Inflammatory macrophage (primary cell): ENCODE data around the gene BCAS4.
"Not testable (repeated sequence)": the region's sequence is repeated elsewhere in the genome, so short reads cannot be mapped to it uniquely, and the experiment has no call there.

ENCODE experiments used
- DNase-seq, 2 donors: peaks; one replicate each; pipeline ENCODE4 v3.0.0-alpha.2; 2020 to 2022

The BCAS4 gene

GRCh38 chr20:50799176-50799889 is 4.5 kb downstream of the BCAS4 start:
- DNase-seq: no peak

DNA sequence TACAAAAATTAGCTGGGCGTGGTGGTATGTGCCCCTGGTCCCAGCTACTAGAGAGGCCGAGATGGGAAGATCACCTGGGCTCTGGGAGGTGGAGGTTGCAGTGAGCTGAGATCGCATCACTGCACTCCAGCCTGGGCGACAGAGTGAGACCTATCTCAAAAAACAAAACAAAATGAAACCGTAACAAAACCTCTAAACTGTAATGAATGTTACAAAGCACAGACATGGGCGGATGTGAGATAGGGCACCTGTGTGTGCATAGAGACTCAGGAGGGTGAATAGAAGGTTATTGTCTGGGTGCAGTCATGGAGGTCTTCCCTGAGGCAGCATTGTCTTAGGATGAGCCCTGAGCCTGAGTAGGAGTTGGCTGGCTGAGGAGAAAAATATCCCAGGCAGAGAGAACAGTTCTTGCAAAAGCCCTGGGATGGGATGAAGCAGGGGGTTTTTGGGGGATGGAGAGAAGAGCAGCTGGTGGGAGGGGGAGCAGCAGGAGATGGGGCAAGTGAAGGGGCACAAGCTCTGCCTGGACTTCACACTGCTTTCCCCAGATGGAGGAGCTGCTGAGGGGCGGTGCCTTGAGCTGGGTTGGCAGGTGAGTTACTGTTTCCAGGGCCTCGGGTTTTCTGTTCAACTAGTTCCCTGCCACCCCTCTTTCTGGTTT is 5.2 kb downstream of the BCAS4 start:
- no peak for DNase-seq

DNA sequence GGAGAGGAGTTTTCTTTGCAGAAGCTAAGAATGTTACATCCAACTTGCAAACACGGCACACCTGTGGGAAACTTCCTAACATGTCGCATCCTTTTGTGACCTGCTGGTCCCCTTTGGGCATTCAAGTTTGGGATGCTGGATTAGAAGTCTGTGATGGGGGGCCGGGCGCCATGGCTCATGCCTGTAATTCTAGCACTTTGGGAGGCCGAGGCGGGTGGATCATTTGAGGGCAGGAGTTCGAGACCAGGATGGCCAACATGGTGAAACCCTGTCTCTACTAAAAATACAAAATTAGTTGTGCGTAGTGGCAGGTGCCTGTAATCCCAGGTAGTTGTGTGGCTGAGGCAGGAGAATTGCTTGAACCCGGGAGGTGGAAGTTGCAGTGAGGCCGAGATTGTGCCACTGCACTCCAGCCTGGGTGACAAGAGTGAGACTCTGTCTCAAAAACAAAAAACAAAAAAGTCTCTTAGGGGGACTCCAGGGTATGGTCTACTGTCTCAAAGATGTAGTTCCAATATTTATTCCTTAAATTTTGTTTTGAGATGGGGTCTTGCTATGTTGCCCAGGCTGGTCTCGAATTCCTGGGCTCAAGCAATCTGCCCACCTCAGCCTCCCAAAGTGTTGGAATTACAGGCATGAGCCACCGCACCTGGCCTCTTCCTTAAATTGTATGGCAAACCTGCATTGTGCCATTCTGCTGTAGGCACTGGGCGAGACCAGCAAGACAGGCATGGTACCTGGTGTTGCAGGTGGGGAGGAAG is 6.3 kb downstream of the BCAS4 start:
- DNase-seq: not testable (repeated sequence)

GRCh38 chr20:50801747-50802125 is 6.9 kb downstream of the BCAS4 start:
- DNase-seq: no peak

DNA sequence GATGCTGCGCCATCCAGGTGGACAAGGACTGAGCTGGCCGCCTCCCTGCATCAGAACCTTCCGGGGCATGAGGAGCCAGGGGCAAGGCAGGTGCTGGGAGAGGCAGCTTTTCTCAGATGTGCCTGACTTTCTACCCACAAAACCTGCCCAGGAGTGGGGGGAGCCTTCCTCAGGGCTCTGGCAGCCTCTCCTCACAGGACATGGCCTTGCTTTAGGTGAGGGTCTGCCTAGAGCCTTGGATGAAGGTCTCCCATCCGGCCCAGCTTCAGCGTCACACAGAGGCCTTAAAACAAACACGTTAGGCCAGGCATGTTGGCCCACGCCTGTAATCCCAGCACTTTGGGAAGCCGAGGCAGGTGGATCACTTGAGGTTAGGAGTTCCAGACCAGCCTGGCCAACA is 7.4 kb downstream of the BCAS4 start:
- DNase-seq: no peak

DNA sequence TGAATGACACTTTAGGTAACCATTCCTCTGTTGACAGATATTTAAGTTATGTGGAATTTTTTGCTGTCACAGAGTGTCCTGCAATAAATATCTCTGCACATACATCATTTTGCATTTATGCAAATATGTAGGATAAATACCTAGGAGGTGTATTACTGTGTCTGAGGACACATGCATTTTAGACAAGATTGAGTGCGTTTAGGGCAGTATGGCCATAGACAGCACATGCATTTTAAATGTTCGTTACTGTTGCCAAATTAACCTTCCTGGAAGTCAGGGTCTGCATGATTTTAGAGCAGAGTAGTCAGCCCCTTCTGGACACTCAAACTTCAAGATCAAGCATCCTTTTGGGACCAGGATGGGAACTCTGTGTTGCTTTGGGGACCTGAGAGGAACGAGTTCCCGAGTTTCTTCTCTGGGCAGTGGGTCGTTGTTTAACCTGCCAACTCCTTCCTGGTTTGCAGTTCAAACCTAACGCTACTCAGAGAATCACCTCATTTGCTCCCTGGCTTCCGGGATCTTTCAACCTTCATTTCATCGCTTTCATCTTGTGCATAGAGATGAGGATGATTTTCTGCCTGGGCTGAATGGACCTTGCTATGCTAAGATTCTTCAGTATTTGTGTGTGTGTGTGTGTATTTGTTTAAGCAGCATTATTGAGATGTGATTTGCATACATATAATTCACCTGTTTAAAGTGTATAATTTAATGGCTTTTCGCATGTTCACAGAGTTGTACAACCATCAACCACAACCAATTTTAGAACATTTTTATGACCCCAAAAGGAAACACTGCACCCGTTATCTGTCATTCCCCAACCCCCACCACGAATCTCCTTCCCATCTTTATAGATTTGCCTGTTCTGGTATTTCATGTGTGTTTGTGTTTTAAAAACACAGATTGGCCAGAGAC is 9.8 kb downstream of the BCAS4 start:
- no peak for DNase-seq

- DNase-seq: no peak
Observed at GRCh38 chr20:50805349-50805684, 10.5 kb downstream of the BCAS4 start.

DNA sequence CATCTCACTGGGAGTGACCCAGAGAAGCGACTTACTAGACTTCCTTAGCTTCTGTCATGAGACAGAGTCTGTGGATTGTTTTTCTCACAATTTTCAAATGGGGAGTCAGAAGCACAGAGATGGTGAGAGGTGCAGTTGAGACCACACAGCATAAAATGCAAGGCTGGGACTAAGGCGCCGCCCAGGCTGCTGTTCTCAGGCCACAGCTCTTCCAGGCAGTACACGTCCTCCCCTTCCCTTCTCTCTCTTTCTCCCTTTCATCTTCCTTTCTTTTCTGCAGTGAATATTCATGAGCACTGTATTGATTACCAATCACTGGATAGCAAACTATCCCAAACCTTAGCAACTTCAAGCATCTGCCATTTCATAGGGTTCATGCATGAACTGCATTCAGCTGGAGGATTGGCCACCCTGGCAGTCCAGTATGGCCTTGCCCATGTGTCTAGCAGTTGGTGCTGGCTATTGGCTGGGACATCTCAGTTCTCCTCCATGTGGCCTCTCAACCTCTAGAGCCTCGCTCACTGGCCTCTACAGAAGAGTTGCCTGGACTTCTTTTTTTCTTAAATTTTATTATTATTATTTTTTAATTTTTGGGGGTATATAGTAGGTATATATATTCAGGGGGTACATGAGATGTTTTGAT is 11.4 kb downstream of the BCAS4 start:
- no peak for DNase-seq

GRCh38 chr20:50810063-50810462 is 15.2 kb downstream of the BCAS4 start:
- DNase-seq: no peak

GRCh38 chr20:50810842-50811241 is 16.0 kb downstream of the BCAS4 start:
- no peak for DNase-seq

DNA sequence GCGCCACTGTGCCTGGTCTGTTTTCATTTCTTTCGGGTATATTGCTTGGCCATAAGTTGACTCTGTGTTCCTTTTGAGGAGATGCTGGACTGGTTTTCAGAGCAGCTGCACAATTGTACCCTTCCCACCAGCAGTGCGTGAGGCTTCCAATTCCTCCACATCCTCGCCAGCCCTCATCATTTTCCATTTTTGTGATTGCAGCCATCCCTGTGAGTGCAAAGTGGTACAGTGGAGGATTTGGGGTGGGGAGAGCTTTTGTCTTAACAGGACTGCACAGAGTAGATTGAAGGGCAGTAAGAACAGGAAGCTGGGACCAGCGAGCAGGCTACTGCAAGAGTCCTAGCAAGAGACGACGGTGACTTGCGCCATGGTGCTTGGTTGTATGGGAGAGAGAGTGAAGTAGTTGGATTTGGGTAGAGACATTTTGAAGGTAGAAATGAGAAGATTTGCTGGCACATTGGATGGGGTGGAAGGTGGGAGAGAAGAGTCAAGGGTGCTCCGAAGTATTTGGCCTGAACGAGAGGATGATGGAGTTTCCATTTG is 18.3 kb downstream of the BCAS4 start:
- DNase-seq: no peak

- no peak for DNase-seq
Observed at GRCh38 chr20:50813801-50814200, 18.9 kb downstream of the BCAS4 start.

DNA sequence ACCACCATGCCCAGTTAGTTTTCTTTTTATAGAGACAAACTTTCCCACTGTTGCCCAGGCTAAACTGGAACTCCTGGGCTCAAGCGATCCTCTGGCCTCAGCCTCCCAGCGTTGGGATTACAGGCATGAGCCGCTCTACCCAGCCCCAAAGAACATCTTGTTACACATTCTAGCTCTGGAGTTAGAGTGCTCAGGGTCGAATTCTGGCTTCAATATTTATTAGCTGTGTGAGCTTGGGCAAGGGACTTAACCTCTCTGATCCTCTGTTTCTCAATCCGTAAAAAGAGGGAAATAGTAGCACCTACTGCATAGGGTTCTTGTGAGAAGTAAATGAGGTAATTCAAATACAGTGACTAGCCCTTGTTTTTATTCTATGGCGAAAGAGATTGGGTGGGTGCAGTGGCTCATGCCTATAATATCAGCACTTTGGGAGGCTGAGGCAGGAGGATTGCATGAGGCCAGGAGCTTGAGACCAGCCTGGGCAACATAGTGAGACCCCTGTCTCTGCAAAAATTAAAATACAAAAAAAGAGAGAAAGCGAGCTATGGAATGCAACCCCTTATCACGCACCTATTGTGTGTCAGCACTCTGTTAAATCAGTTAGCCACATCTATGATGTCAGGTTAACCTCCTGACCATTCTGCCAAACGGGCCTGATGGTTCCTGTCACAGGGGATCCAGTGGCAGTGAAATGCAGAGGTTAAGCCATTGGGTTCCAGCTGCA is 19.7 kb downstream of the BCAS4 start:
- DNase-seq: no peak

DNA sequence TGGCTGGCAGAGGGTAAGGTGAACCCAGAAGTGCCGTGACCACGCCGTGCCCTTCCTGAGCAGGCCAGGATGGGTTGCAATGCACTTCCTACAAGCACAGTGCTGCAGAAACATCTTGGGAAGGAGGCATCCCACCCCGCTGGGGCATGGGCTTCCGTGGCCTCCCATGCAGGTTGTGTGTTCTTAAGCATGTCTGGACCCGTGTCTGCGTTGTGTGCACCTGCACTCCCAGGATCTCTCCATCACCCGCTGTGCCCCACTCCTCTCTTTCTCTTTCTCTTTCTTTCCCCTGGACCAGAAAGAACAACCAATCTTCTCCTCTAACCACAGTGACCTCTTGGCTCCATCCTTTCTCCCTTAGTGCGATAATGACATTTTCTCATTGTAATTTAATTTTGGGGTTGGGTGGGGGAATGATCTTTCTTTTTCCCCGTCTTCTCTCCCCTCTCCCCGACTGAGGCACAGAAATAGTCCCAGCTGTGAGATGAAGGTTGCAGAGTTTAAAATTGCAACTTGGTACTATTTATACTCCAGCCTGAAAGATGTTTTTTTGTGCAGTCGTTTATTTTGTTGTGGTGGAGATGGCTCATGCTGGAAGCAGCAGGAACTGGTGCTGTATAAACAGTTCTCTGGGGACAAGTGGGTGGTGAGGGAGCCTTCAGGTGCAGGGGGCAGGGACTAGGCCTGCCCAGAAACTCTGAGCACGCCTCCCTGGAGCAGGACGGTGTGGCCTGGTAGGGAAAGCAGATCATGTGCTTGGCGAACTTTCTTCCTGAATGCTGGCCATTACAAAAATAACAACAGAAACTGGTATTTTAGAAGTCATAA is 20.5 kb downstream of the BCAS4 start:
- no peak for DNase-seq

DNA sequence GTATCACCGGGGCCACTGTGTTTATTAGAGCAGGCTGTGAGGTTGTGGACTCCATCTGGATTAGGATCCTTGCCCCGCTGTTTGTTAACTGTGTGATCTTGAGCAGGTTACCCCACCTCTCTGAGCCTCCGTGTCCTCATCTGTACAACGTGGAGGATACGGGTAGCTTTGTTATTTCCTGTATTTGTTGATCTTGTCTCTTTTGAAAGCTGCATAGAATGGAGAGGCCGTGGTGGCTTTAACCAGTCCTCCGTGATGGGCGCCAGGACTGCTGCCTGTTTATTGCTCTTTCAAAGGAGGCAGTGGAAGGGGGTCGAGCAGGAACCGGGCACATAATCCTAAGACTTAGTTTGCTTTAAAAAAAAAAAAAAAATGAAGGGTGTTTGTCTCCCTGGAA is 22.9 kb downstream of the BCAS4 start:
- DNase-seq: no peak

DNA sequence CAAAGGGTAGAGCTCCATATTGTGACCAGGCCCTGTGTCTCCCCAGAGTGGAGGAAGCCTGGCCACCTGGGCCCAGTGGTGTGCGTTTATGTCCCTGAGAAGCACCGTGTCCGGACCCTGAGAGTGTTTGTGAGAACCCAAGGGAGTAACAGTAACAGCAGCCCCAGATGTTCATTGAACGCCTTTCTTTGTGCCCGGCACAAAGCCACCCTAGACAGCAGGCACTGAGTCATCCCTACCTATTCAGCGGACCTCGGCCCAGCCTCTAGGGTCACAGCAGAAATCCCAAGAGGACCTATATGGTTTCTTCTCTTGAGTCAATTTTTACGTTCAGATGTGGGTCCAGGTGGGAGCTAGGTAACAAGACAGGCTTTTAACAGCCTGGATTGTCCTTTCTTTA is 24.5 kb downstream of the BCAS4 start:
- no peak for DNase-seq

DNA sequence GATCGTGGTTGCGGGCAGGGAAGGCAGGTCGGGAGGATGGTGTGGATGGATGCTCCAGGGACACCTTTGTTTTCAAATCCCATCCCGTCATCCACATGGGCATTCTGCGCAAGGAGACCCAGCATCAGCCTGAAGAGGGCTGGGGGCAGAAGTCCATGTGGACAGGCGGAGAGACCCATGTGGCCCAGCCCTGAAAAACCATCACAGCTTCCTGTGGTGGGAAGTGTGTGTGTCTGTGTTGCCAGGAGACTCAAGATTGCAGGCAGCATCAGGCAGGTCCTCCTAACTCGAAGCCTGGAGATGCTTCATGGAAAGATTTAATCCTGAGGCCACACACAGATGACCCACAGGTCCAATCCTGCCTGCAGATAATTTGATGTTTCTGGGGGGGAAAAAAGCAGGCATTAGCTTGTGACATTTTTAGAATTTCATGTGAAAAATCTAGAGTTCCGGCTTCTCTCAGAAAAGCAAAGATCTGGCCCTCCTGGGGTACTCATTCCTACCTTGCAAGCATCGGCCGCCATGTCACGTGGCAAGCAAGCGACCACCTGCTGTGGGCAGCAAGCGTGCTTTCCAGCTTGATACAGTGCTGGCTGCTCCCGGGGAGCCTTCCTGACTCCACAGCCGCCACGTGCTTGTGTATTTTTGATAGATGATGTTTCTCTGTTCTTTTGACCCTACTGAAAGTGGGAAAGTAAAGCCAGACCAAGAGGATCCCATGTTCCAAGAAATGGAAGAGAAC is 25.8 kb downstream of the BCAS4 start:
- DNase-seq: no peak

DNA sequence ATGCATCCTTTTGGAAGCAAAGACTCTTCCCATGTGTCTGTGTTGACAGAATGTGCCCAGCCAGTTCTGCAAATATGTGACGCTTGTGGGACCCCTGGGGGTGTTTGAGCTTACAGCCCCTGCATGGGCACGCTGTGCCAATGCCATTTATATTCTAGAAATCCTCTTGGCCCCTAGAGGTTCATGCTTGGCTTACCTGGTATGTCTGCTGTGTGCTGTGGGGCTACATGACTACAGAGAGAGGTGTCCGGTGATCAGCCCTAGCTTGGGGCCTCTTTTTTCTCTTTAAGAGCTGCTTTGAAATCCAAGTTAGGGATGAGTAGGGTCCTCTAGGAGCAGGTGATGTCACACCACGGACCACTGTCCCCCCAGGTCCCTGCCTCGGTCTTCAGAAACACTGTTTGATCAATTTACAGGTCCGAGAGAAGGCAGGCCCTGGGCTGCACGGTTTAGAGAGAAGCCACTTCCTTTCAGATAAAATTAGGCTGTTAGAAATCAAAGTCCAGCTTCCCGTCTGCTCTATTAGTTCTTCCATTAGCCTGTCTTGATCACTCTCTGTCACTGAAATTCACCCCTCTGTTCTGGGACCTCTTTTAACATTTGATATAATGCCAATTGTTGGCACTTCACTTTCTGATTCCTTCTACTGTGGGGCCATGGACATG is 26.5 kb downstream of the BCAS4 start:
- DNase-seq: no peak

DNA sequence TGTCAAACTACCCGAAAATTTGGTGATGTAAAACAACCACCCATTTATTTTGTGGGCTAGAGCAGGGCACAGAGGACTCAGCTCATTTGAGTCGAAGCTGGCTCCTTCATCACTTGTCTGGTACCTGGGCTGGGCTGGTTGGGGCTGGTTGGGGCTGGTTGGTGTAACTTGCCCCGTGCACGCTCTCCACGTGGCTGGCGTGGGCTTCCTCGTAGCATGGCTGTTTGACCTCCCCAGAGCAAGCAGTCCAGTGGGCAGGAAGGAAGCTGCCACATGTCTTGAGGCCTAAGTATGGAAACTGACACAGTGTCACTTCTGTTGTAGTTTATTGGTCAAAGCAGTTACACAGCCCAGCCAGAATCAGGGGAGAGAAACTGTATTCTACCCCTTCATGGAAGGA is 27.1 kb downstream of the BCAS4 start:
- peak in 1 of 2 donors; percentile 56 for DNase-seq
